ENCODE measurements around the gene PCBP3.
"Not testable (repeated sequence)": the region's sequence is repeated elsewhere in the genome, so short reads cannot be mapped to it uniquely, and the experiment has no call there.

The PCBP3 gene

DNA sequence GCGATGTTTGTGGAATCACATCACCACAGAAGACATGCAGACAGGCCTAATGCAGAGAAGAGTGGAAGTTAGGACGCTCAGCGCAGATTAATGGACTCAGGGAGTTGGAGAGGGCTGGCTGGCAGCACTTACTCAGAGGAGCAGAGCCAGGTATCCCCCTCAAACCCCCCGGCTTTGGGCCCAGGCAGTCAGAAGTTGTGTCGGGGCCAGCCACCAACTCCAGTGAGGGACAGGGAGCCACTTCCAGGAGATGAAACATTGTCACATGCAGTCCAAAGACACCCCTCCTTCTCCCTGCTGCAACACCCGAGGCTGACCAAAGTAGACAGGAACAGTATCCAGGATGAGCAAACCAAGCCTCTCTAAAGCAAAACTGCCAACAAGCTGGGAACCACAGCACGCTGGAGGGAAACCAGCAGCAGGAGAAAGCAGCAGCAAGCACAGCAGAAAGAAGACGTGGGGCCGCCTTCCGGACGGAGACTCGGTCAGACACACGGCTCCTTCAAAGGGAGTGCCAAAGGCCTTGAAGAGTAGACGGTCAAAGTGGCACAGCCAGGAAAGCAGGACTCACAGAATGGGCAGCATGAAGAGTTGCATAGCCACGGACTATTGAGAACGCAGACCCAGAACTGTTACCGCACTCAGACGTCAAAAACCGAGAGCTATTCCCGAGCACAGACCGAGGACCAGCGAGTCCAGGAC, 149.3 kb downstream of the PCBP3 start:
- no peak for DNase-seq

DNA sequence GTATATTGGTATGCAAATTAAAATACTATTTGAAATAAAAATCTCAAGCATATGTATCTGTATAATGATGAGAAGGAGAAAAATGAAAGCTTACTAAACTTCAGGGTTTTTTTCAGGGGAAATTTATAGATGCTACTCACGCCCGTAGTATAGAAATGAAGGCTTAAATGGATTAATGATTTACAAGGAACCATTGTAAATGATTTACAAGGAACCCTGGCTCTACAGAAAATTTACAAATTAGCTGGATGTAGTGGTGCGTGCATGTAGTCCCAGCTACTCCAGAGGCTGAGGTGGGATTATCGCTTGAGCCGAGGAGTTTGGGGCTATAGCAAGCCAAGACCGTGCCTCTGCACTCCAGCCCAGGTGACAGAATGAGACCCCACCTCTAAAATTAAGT, 150.5 kb downstream of the PCBP3 start:
- no peak for DNase-seq

DNA sequence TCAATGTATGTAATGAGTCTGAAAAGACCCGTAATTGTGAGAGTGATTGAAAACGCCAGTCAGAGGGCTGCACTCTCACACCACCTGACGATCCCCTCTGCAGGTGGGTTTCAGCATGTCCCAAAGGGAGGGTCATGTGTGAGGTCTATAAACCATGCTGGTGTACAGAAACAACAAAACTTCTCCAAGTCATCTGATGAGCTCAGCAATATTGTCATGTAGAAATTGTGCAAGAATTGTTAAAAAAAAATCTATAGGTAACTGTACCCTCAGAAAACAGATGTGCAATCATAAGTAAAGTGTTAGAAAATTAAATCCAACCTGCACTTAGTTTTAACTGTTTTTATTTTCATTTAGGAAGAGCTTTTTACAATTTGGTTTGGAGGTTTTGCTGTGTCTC, 152.5 kb downstream of the PCBP3 start:
- no peak for DNase-seq

- DNase-seq, result no peak
Measured at GRCh38 chr21:45797338-45797737, 153.8 kb downstream of the PCBP3 start.

GRCh38 chr21:45799765-45800338, 156.3 kb downstream of the PCBP3 start:
- DNase-seq, result no peak

DNA sequence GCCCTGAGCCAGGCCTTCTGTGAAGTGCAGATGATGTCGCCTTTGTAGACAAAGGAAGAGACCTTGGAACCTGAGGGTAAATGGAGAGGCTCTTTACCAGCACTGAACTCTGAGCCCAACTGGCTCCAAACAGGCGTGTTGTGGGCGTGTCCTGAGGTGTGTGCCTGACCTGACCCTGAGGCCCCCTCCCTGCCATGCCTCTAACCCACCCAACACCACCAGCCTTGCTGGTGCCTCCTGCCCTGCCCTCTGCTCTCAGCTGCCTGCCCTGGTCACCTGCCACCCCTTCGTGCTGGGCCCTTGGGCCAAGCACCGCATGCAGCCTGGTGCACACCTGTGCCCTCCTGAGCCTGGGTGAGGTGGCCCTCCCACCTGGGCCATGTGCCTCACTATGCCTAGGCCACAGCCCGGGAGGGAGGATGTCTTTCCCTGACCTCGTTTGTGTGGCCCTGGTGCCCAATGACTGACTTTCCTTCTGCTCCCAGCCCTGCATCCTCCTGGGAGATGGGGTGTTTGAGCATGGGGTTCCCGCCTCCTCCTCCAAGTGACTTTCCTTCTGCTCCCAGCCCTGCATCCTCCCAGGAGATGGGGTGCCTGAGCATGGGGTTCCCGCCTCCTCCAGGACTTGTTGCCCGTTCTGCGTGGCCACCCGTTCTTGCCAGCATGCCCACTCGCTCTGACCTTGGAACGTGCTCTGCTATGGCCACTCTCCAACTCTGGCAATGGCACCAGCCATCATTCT, 157.0 kb downstream of the PCBP3 start:
- DNase-seq, result no peak

DNA sequence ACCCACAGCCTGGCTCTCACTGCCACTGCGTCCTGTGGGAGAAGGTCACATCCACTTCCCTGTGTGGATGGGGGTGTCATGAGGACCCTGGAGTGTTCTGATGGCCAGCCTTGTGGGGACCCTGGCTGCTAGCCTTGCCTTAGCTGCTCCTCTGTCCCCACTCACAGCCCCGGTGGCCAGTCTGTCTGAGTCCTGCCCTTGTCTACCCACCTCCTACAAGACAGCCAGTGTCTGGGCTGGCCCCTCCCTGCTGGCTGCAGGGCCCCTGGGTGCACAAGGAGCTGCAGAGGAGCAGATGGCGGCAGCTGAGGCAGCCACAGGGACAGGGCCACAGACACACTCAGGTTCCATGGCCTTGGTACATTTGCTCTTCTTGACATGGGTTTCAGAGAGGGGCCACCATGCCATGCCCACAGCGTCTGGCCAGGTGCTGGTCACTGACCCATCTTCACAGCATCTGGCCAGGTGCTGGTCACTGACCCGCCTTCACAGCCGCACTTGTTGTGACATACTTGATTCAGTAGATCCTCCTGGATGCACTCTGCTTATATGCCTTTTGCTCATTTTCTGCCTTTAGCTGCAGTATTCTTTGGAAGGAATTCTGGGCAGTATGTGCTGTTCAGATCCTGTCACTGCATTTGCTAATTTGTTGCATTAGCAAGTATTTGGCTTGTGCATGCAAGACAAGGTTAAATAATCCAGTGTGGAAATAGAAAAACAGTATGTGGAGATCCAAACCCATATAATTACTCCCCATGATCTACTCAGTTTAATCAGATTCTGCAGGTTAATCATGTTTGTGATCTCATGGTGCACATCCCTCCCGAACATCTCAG, 157.8 kb downstream of the PCBP3 start:
- no peak for DNase-seq

GRCh38 chr21:45801989-45802388, 158.5 kb downstream of the PCBP3 start:
- DNase-seq, result no peak

GRCh38 chr21:45802425-45802824, 158.9 kb downstream of the PCBP3 start:
- no peak for DNase-seq

DNA sequence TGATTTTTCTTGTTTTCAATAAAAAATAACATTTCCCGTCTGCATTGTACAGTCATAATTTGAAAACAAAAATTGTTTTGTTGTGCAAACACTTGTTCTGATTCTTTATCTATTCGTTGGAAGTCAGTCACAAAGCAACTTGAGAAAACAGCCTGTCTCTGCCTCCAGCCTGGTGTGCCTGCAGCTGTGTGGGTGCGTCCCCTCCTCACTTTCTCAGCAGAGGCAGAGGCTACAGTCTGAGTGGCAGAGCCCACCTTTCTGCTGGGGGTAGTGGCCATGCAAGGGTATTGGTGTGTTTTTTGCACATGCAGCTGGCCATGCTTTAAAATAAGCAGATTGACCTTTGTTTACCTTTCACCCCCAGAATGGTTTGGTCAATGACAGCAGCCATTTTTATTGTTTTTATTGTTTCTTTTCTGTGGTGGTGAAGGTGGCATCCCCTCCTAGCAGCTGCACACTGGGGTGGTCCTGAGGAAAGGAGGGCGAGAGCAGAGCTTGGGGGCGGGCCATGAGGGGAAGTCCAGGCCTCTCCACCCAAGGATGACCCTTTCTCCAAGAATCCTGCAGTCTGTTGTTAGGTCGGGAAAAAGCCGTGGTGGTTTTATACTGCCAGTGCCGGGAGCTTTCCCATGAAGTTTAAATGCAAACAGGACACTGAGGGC, 159.6 kb downstream of the PCBP3 start:
- no peak for DNase-seq

DNA sequence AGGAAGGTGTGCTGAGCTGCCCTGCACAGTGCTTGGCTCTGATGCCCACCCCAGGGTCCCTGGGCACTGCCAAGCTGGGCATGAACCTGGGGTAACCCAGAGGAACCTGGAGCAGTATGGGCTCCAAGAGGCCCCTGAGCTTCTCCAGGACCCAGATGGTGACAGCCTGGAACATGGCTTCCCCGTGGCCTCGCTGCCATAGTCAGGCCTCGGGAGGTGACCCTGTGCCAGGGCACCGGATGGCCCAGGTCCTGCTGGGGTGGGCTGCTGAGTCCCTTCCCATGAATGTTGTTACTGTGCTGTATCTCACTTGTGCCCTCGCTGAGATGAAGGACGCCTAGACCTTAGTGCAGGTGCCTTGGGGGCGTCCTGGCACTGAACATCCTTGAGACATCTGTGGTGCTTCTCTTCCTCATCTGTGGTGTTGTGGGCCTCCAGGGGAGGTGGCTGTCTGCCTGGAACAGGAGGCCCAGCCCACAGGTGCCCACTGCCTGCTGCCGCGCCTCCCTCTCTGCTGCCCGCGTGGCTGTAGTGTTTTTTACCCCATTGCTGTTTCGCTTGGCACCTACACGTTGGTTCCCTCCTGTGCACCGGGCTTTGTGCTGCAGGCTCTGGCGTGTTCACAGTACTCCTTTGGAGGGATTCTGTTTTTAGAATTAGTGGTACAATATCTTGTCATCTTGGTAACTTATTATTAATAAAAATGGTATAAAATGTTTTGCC, 160.3 kb downstream of the PCBP3 start:
- no peak for DNase-seq

GRCh38 chr21:45804809-45805313, 161.3 kb downstream of the PCBP3 start:
- no peak for DNase-seq

GRCh38 chr21:45805321-45805720, 161.8 kb downstream of the PCBP3 start:
- DNase-seq, result no peak

DNA sequence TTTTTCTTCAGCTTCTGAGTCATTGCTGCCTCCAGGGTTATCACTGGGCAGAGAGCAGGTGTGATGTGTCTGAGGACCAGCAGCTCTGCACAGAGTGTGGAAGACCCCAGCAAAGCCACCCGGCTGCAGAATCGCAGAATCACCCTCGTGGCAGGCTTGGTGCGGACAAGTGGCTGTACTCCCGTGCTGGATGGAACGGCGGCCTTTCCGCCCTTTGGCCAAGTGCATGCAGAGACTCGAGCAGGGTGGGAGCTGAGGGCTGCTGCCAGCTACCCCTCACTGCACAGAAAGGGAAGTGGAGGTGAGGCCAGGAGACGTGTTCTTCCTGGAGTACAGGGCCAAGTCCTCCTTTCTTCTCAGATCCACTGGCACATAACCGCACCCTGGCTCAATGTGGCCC, 162.5 kb downstream of the PCBP3 start:
- DNase-seq, result no peak

- DNase-seq, result not testable (repeated sequence)
Measured at GRCh38 chr21:45808663-45809062, 165.1 kb downstream of the PCBP3 start.

GRCh38 chr21:45809421-45809820, 165.9 kb downstream of the PCBP3 start:
- DNase-seq, result no peak

DNA sequence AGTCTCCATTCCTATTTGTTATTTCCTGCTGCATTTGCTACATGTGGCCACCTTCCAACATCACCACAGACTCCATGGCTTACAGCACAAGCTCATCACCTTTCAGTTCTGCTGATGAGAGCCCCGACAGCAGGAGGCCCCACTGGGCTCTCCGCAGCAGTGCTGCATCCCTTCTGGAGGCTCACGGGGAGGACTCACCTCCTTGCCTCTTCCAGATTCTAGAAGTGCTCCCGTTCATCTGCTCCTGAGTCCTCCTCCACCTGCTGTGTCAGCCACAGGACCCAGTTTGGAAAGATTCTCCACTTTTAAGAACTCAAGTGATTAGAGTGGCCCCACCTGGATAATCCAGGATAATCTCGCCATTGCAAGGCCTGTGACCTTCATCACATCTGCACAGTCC, 167.6 kb downstream of the PCBP3 start:
- DNase-seq, result no peak

DNA sequence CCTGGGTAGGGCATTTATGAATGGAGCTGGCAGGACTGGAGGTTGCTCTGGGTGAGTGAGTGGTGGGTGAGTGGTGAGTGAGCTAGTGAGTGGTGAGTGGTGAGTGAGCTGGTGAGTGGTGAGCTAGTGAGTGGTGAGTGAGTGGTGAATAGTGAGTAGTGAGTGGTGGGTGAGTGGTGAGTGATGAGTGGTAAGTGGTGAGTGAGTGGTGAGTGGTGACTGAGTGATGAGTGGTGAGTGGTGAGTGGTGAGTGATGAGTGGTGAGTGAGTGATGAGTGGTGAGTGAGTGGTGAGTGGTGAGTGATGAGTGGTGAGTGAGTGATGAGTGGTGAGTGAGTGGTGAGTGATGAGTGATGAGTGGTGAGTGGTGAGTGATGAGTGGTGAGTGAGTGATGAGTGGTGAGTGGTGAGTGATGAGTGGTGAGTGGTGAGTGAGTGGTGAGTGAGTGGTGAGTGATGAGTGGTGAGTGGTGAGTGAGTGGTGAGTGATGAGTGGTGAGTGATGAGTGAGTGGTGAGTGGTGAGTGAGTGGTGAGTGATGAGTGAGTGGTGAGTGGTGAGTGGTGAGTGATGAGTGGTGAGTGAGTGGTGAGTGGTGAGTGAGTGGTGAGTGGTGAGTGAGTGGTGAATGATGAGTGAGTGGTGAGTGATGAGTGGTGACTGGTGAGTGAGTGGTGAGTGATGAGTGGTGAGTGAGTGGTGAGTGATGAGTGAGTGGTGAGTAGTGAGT, 170.8 kb downstream of the PCBP3 start:
- not testable (repeated sequence) for DNase-seq

- DNase-seq, result not testable (repeated sequence)
Measured at GRCh38 chr21:45815781-45816180, 172.3 kb downstream of the PCBP3 start.

DNA sequence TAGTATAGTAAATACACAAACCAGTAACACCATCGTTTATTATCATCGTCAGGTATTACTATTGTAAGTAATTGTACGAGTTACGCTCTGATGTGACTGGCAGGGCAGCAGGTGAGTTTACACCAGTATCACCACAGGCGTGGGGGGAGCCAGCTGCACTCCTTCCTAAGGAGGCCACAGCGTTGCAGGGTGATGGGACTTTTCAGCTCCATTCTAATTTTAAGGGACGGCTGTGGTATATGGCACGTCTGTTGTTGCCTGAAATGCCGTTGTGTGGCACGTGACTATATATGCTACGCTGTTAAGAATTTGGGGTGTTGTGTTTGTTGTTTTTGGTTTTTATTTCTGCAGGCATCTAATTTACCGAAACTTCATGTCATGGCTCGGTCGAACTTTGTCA, 173.3 kb downstream of the PCBP3 start:
- DNase-seq, result no peak

GRCh38 chr21:45817345-45817744, 173.8 kb downstream of the PCBP3 start:
- no peak for DNase-seq

Measured in CD4-positive, alpha-beta T cell treated with Interleukin-21 for 1 hour (primary cell).